HepG2 (cell line): ENCODE data around the gene KLK7. TPM values are rescaled to one million over a fixed set of nuclear protein-coding genes. Genes with fewer than 3 reads are reported as not detected.

Experiments used
- ATAC-seq: fragments of 200-7000 bp; cut with Tn5 transposase; 3 replicates; pipeline ENCODE4 v1.9.1; 2020; ENCODE audit warnings: mild to moderate bottlenecking, moderate library complexity
- BruUV-seq: library from RNA; stranded (reverse); fragments of 400-500 nt; replicated peaks from 2 replicates; lab custom pipeline; 2021; lab: Mats Ljungman, UMichigan
- CTCF ChIA-PET: fragments of 300-600 bp; formaldehyde crosslinking; extraction: SDS; loops from one replicate; lab custom pipeline; 2021; ENCODE audit warnings: low total read pairs, inconsistent platforms, low intra/inter-chr PET ratio; lab: Yijun Ruan, JAX
- POLR2A ChIA-PET: fragments of 350-600 bp; sonication (Branson Sonifier 250); formaldehyde crosslinking; loops from one replicate; lab custom pipeline; 2020; ENCODE audit warnings: antibody characterized with exemption, inconsistent platforms; lab: Yijun Ruan, JAX
- DNase-seq: peaks from one replicate; pipeline ENCODE4 v3.0.0-alpha.2; 2015; ENCODE audit warnings: low spot score
- FAIRE-seq: peaks from 3 replicates; lab custom pipeline; 2011; peaks lifted over from hg19 to GRCh38; lab: Jason Lieb, UNC
- H2AFZ ChIP-seq: one replicate; pipeline ENCODE4 v1.6.1; 2011; ENCODE audit warnings: low read length, inconsistent platforms
- H3K27ac ChIP-seq: fragments of 300-600 bp; 3 replicates; pipeline ENCODE4 v1.8.0; 2011; ENCODE audit warnings: mixed run types, mild to moderate bottlenecking, mixed read lengths, low read length, inconsistent platforms; ENCODE audit not compliant: insufficient read depth; ENCODE audit errors: extremely low read length
- H3K27me3 ChIP-seq, 2 experiments: fragments of 200-600 bp in 1 of 2; 2 replicates in 1 of 2; 3 replicates in 1 of 2; pipeline versions ENCODE4 v1.6.0 to v1.8.0; 2011; ENCODE audit warnings: low read length in 2 of 2, mild to moderate bottlenecking in 2 of 2, moderate library complexity in 2 of 2, inconsistent platforms in 1 of 2; ENCODE audit not compliant: insufficient read depth in 2 of 2, control insufficient read depth in 1 of 2
- H3K36me3 ChIP-seq, 2 experiments: fragments of 200-600 bp in 1 of 2; replicated peaks in 1 of 2; 2 replicates in 1 of 2; 3 replicates in 1 of 2; pipeline versions ENCODE4 v1.5.1 to v1.8.0; 2011; ENCODE audit warnings: low read length in 2 of 2, inconsistent platforms in 1 of 2; ENCODE audit not compliant: insufficient read depth in 2 of 2, control insufficient read depth in 1 of 2
- H3K4me1 ChIP-seq: 2 replicates; pipeline ENCODE4 v1.5.1; 2012; ENCODE audit warnings: low read length, inconsistent platforms; ENCODE audit not compliant: insufficient read depth
- H3K4me2 ChIP-seq: 2 replicates; pipeline ENCODE4 v1.6.0; 2011; ENCODE audit warnings: low read depth, low read length, inconsistent platforms
- H3K4me3 ChIP-seq, 3 experiments: fragments of 200-600 bp in 1 of 3; sonication (generic), shearing (Covaris generic) in 1 of 3; replicated peaks in 1 of 3; 2 replicates each; pipeline ENCODE4 v1.5.1; 2011 to 2016; ENCODE audit warnings: low read length in 3 of 3, inconsistent platforms in 2 of 3, low read depth in 2 of 3, mild to moderate bottlenecking in 2 of 3, control low read depth in 1 of 3, mixed read lengths in 1 of 3; ENCODE audit not compliant: insufficient read depth in 1 of 3
- H3K79me2 ChIP-seq: one replicate; pipeline ENCODE4 v1.6.1; 2011; ENCODE audit warnings: low read length, inconsistent platforms; ENCODE audit not compliant: insufficient read depth
- H3K9ac ChIP-seq: 2 replicates; pipeline ENCODE4 v1.6.0; 2011; ENCODE audit warnings: mild to moderate bottlenecking, low read depth, low read length, inconsistent platforms; ENCODE audit not compliant: insufficient read depth
- H3K9me3 ChIP-seq: 2 replicates; pipeline ENCODE4 v1.5.1; 2012; ENCODE audit warnings: mild to moderate bottlenecking, low read length
- H4K20me1 ChIP-seq: 2 replicates; pipeline ENCODE4 v1.6.0; 2011; ENCODE audit warnings: inconsistent platforms, mild to moderate bottlenecking, low read length, moderate library complexity; ENCODE audit not compliant: insufficient read depth
- AKAP8 ChIP-seq: sonication (generic); formaldehyde crosslinking; IDR thresholded peaks from 2 replicates; pipeline ENCODE4 v1.5.1; 2020; ENCODE audit warnings: mild to moderate bottlenecking, missing genetic modification reagents
- HMGXB3 ChIP-seq: sonication (generic); formaldehyde crosslinking; IDR thresholded peaks from 2 replicates; pipeline ENCODE4 v1.4.0; 2020; ENCODE audit warnings: missing genetic modification reagents, borderline replicate concordance
- IRF1 ChIP-seq: sonication (generic); formaldehyde crosslinking; IDR thresholded peaks from 2 replicates; pipeline ENCODE4 v1.4.0; 2020; ENCODE audit warnings: low read depth, mild to moderate bottlenecking, missing genetic modification reagents
- KDM6A ChIP-seq: IDR thresholded peaks from 2 replicates; pipeline ENCODE4 v1.6.1; 2016; ENCODE audit warnings: low read depth
- NONO ChIP-seq, 2 experiments: fragments of 450-650 bp in 1 of 2; sonication (generic) in 1 of 2; formaldehyde crosslinking in 1 of 2; IDR thresholded peaks in 1 of 2; conservative IDR thresholded peaks in 1 of 2; 2 replicates each; pipeline versions ENCODE4 v1.6.1 to v1.8.0; 2017 to 2022; ENCODE audit warnings: mild to moderate bottlenecking in 1 of 2, missing genetic modification reagents in 1 of 2, moderate library complexity in 1 of 2
- RFX5 ChIP-seq: IDR thresholded peaks from 2 replicates; pipeline ENCODE4 v1.6.1; 2011; ENCODE audit warnings: low read depth, low read length, improper control_type of control experiment
- ZSCAN22 ChIP-seq: sonication (generic); formaldehyde crosslinking; IDR thresholded peaks from 2 replicates; pipeline ENCODE4 v1.4.0; 2020; ENCODE audit warnings: mild to moderate bottlenecking, missing genetic modification reagents
- WGBS: methylation state at CpG from one replicate; pipeline ENCODE4 v1.1.6; 2017; ENCODE audit warnings: low lambda C conversion rate; 5-methylcytosine and 5-hydroxymethylcytosine counted together
- in situ Hi-C: cut with HindIII; loops from 2 replicates; pipeline ENCODE4 v1.10.0; 2017; ENCODE audit warnings: low pct_unique_long_range_greater_than_20kb; ENCODE audit not compliant: extremely low pct_ligation_motif_present
- intact Hi-C: fragments of 100-400 bp; cut with micrococcal nuclease; formaldehyde crosslinking; loops from one replicate; pipeline ENCODE4 v1.10.0; 2022; ENCODE audit not compliant: unreplicated experiment
- polyA plus RNA-seq, 8 experiments: library from polyadenylated mRNA; depleted of rRNA in 3 of 8; stranded (reverse) in 7 of 8; unstranded in 1 of 8; fragments of >200 nt; fragmentation: Illumina TruSeq in 4 of 8; extraction: Trizol in 4 of 8; gene quantifications; 2 replicates each; pipeline versions ENCODE4 v1.2.1 to v1.2.3, GENCODE V29; 2011 to 2016; ENCODE audit warnings: low read depth in 4 of 8, missing spikeins in 1 of 8, mixed read lengths in 1 of 8; ENCODE audit not compliant: insufficient read depth in 1 of 8
- total RNA-seq, 5 experiments: library from RNA; depleted of rRNA; stranded (reverse); fragments of >200 nt; fragmentation: Illumina TruSeq; extraction: Trizol; gene quantifications; 2 replicates each; pipeline ENCODE4 v1.2.3, GENCODE V29; 2016; ENCODE audit warnings: low read depth in 1 of 5

Gene KLK7
- total and polyA plus RNA-seq, 2 of the 13 experiments (the other 11 are each of a cell fraction or from before 2014, with no cell fraction given) = not detected

DNA sequence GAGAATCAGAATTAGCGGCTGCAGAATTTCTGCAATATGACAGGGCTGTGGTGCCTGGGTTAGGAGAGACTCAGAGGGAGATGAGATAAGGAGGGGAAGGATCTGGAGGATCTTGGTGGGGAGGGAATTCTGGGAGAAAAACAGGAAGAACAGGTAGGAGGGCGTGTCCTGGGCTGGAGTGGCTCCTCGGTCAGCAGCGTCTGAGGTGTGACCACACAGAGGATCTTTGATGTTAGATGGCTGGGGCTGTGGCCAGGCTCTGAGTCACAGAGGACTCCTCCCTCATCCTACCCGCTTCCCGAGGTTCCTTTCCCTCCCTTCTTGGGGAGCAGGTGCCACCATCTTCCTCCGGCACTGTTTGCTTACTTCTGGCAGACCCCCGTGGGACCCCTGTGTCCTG is 8.0 kb downstream of the KLK7 start:
- no peaks in the 10 kb centered on the region for H4K20me1 ChIP-seq
- no peak overlapping the region for H3K4me2 ChIP-seq
- FAIRE-seq (no peak), DNase-seq (no peak), ATAC-seq (no peak)
- in situ Hi-C loops = no loop called here
- no peak overlapping the region for H2AFZ ChIP-seq
- ChIA-PET POLR2A (no interaction called here), CTCF (no interaction called here)
- H3K9me3 ChIP-seq = no peaks in the 10 kb centered on the region
- peaks cover 0 to 5% of the 10 kb centered on the region in 2 experiments; a peak in 1 of 5 replicates for H3K27me3 ChIP-seq
- BruUV-seq = no TSS peak
- no peak overlapping the region for H3K9ac ChIP-seq
- H3K4me1 ChIP-seq = no peaks in the 10 kb centered on the region
- H3K79me2 ChIP-seq = no peaks in the 10 kb centered on the region
- intact Hi-C loops = no loop called here
- no peak overlapping the region for H3K27ac ChIP-seq
- WGBS = 16% methylated on average over 8 of the region's 8 CpGs
- TF ChIP-seq NONO (IDR thresholded peaks at IDR 0.05) (no peak), NONO (CRISPR knock-in tag; conservative IDR thresholded peaks at IDR 0.05) (no peak), IRF1 (CRISPR knock-in tag) (no peak), AKAP8 (CRISPR knock-in tag) (no peak), HMGXB3 (no peak), RFX5 (no peak), KDM6A (CRISPR knock-in tag) (no peak), ZSCAN22 (CRISPR knock-in tag) (no peak)
- H3K36me3 ChIP-seq = no peaks in the 10 kb centered on the region
- H3K4me3 ChIP-seq = no peak overlapping the region
